Karpas-422 (cell line): ENCODE data around the gene SYTL3. TPM values are rescaled to one million over a fixed set of nuclear protein-coding genes. Genes with fewer than 3 reads are reported as not detected.

Source experiments
- DNase-seq: peaks from one replicate; pipeline ENCODE4 v3.0.0-alpha.2; 2015
- H2AFZ ChIP-seq: fragments of 200-600 bp; sonication (generic); 2 replicates; pipeline ENCODE4 v1.6.1; 2014; ENCODE audit warnings: antibody characterized with exemption, low read length, mixed read lengths
- H3K27ac ChIP-seq: fragments of 200-600 bp; sonication (generic); 2 replicates; pipeline ENCODE4 v1.5.1; 2014; ENCODE audit warnings: mild to moderate bottlenecking, low read length, moderate library complexity
- H3K27me3 ChIP-seq: fragments of 200-600 bp; sonication (generic); 2 replicates; pipeline ENCODE4 v1.6.1; 2014; ENCODE audit warnings: low read length, mixed read lengths
- H3K36me3 ChIP-seq: fragments of 200-600 bp; sonication (generic); 2 replicates; pipeline ENCODE4 v1.6.1; 2014; ENCODE audit warnings: low read length, mixed read lengths; ENCODE audit not compliant: insufficient read depth
- H3K4me1 ChIP-seq: fragments of 200-600 bp; sonication (generic); 2 replicates; pipeline ENCODE4 v1.6.1; 2014; ENCODE audit warnings: mild to moderate bottlenecking, low read length, mixed read lengths
- H3K4me2 ChIP-seq: fragments of 200-600 bp; sonication (generic); 2 replicates; pipeline ENCODE4 v1.6.1; 2014; ENCODE audit warnings: low read length, low read depth, mild to moderate bottlenecking; ENCODE audit not compliant: poor library complexity, severe bottlenecking
- H3K4me3 ChIP-seq: fragments of 200-600 bp; sonication (generic); 2 replicates; pipeline ENCODE4 v1.5.1; 2014; ENCODE audit warnings: mild to moderate bottlenecking, antibody characterized with exemption, low read length, mixed read lengths
- H3K79me2 ChIP-seq: fragments of 200-600 bp; sonication (generic); 2 replicates; pipeline ENCODE4 v1.6.1; 2014; ENCODE audit warnings: mild to moderate bottlenecking, low read length, mixed read lengths
- H3K9ac ChIP-seq: fragments of 200-600 bp; sonication (generic); 2 replicates; pipeline ENCODE4 v1.6.0; 2014; ENCODE audit warnings: low read length
- H3K9me2 ChIP-seq: fragments of 200-600 bp; sonication (generic), shearing (Covaris generic); replicated peaks from 2 replicates; pipeline ENCODE4 v1.6.0; 2014; ENCODE audit warnings: mild to moderate bottlenecking, low read length, moderate library complexity; ENCODE audit not compliant: insufficient read depth
- H3K9me3 ChIP-seq: fragments of 300-700, 200-600 bp; sonication (generic); 2 replicates; pipeline ENCODE4 v1.6.1; 2014; ENCODE audit warnings: low read length, mixed read lengths
- H4K20me1 ChIP-seq: fragments of 200-600 bp; sonication (generic); 2 replicates; pipeline ENCODE4 v1.6.1; 2014; ENCODE audit warnings: mild to moderate bottlenecking, antibody characterized with exemption, low read length, low read depth; ENCODE audit not compliant: insufficient read depth
- total RNA-seq: library from RNA; depleted of rRNA; stranded (reverse); fragments of >200 nt; shearing (Covaris generic); gene quantifications from 2 replicates; pipeline ENCODE4 v1.2.3, GENCODE V29; 2014; ENCODE audit warnings: low replicate concordance

SYTL3 gene
- total RNA-seq, 1 experiment from 2014 or later, result 0.41 TPM

DNA sequence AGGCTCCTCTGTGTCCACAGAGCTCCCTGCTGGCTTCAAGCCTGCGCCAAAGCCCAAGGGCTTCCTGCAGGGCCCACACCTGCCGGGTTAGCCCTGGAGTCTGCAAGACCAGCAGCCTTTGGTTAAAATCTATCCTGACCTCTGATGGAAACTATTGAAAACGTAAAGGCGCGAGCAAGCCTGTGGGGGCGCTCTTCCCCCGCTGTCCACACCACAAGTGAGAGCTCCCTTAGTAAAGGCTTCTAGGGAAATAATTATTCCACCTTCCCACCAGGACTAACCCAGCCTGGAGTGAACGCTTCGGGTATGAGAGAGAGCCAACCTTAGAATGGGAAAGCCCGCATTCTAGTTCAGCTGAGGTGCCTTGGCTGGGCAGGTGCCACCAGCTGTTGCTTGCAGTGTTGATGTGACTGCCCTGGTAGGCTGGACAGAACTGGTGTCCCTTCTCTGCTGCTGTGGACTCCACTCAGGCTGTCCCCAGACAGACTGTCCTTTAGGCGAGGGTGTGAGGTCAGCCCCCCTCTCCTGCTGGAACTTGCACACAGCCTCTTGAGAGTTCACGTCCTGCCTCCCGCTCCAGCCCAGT lies 68.7 kb downstream of the SYTL3 start:
- Histone ChIP-seq H3K27me3 (no peaks in the 10 kb centered on the region), H3K79me2 (no peaks in the 10 kb centered on the region), H4K20me1 (no peaks in the 10 kb centered on the region), H3K9me2 (no peaks in the 10 kb centered on the region), H3K4me3 (no peak overlapping the region), H2AFZ (no peak overlapping the region), H3K4me1 (peaks cover 24% of the 10 kb centered on the region), H3K9ac (no peak overlapping the region), H3K4me2 (no peak overlapping the region), H3K9me3 (no peaks in the 10 kb centered on the region), H3K27ac (no peak overlapping the region), H3K36me3 (no peaks in the 10 kb centered on the region)
- peak; percentile 75 for DNase-seq

DNA sequence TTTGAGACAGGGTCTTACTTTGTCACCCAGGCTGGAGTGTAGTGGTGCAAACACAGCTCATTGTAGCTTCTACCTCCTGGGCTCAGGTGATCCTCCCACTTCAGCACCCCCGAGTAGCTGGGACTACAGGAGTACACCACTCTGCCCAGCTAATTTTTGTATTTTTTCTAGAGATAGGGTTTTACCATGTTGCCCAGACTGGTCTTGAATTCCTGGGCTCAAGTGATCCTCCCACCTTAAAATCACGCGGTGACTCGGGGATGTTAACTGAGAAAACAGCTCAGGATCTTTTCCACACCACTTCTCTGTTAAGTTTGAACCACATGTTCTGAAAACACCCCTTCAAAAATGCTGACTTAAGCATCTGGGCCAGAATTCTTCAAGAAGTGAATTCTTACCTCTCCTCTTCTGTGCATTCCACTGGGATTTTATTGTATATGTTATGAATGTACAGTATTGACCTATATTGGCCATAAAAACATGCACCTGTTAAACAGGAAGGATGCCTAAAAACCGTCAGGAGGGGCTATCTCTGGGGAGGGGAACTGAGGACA lies 72.4 kb downstream of the SYTL3 start:
- H3K4me3 ChIP-seq, result no peak overlapping the region
- no peaks in the 10 kb centered on the region for H3K36me3 ChIP-seq
- H3K27me3 ChIP-seq, result no peaks in the 10 kb centered on the region
- no peaks in the 10 kb centered on the region for H4K20me1 ChIP-seq
- H3K4me1 ChIP-seq, result peaks cover 4% of the 10 kb centered on the region
- H3K4me2 ChIP-seq, result no peak overlapping the region
- H3K9ac ChIP-seq, result no peak overlapping the region
- no peak overlapping the region for H3K27ac ChIP-seq
- H3K9me3 ChIP-seq, result no peaks in the 10 kb centered on the region
- DNase-seq, result no peak
- no peaks in the 10 kb centered on the region for H3K9me2 ChIP-seq
- H2AFZ ChIP-seq, result no peak overlapping the region
- no peaks in the 10 kb centered on the region for H3K79me2 ChIP-seq

DNA sequence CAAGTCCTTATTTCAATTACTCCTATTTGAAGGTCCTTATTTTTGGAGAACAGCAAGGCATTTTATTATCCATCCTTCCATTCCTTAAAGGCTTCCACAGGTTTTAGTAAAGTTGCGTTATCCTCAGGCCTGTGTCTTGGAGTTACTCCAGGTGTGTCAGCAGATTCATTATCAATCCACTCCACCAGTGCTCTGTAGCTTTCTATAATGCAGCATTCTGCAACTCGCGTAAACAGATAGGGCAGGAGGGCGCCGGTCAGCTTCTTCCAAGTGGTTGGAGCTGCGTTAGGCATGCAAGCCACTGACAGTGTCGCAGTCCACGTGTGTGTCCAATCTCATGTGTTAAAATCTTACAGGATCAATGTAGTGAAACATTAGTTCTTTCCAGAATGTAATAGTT lies 75.8 kb downstream of the SYTL3 start:
- Histone ChIP-seq H3K4me3 (no peak overlapping the region), H3K27ac (no peak overlapping the region), H3K4me2 (no peak overlapping the region), H3K79me2 (no peaks in the 10 kb centered on the region), H4K20me1 (no peaks in the 10 kb centered on the region), H3K9me3 (no peaks in the 10 kb centered on the region), H3K9ac (no peak overlapping the region), H3K4me1 (no peaks in the 10 kb centered on the region), H3K36me3 (no peaks in the 10 kb centered on the region), H2AFZ (no peak overlapping the region), H3K9me2 (no peaks in the 10 kb centered on the region), H3K27me3 (no peaks in the 10 kb centered on the region)
- DNase-seq, result no peak

DNA sequence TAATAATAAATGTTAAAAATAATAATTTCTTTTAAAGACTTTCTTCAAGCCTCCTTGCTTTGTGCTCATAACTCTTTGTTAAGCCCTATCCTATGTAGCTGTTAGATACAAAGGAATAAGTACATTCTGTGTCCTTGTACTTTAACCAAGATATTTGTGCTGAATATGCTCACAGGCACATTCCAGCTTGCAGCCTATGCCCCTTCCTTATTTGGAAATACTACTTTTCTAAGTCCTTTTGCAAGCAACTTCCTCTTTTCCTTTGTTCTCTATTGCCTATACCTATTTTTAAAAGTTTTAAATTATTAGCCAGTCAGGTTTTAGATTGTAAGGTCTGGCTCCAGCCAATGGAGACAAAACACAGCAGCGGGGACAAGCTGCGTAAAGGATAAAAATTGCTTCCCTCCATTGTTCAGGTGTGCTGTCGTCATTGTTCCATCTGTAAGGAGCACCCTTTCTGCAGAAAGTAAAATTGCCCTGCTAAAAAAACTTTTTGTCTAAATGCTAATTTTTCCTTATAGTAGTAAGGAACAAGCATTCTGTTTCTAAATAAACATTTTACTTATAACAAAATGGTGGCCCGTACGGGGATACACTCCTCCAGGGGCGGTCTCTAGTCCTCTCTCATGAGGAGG lies 80.2 kb downstream of the SYTL3 start:
- Histone ChIP-seq H3K9me2 (no peaks in the 10 kb centered on the region), H3K4me1 (no peaks in the 10 kb centered on the region), H2AFZ (no peak overlapping the region), H3K79me2 (no peaks in the 10 kb centered on the region), H3K27ac (no peak overlapping the region), H3K4me2 (no peak overlapping the region), H3K9me3 (no peaks in the 10 kb centered on the region), H4K20me1 (no peaks in the 10 kb centered on the region), H3K4me3 (no peak overlapping the region), H3K36me3 (no peaks in the 10 kb centered on the region), H3K27me3 (no peaks in the 10 kb centered on the region), H3K9ac (no peak overlapping the region)
- no peak for DNase-seq

DNA sequence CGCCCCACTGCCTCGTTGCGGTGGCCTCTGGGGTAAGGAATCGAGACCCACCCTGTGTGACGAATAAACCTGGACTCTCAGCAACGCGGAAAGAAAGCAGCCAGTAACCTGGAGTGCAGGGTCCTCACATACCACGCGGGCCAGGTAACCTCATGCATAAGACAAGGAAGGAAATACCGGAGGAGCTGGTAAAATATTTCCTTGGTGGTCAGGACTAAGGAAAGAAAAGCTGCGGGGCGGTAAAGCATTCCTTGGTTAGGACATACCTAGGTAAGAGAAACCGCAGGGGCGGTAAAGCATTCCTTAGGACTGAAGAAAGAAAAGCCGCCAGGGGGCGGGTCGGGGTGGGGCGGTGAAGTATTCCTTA lies 80.7 kb downstream of the SYTL3 start:
- no peaks in the 10 kb centered on the region for H3K4me1 ChIP-seq
- H3K4me3 ChIP-seq, result no peak overlapping the region
- H3K9ac ChIP-seq, result no peak overlapping the region
- H3K9me3 ChIP-seq, result no peaks in the 10 kb centered on the region
- no peaks in the 10 kb centered on the region for H4K20me1 ChIP-seq
- H3K27me3 ChIP-seq, result no peaks in the 10 kb centered on the region
- DNase-seq, result no peak
- no peaks in the 10 kb centered on the region for H3K79me2 ChIP-seq
- H3K27ac ChIP-seq, result no peak overlapping the region
- H3K4me2 ChIP-seq, result no peak overlapping the region
- H3K36me3 ChIP-seq, result no peaks in the 10 kb centered on the region
- no peaks in the 10 kb centered on the region for H3K9me2 ChIP-seq
- no peak overlapping the region for H2AFZ ChIP-seq

DNA sequence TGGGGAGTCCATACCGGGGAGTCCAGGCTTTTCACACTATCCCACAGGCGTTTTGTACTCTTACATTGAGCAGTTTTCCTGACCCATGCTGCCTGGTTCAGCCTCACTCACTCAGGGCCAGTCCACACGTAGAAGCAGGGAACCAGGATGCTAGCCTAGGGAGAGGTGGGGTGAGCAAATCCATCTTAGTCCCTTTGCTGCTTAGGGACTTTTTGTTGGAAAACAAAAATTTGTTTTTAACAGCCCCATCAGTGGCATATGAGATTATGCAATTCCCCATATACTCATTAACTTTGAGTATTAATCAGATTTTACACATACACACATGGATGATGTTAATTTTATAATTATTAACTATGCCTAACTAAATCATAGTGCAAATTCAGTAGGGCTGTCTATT lies 85.2 kb downstream of the SYTL3 start:
- Histone ChIP-seq H3K4me2 (no peak overlapping the region), H3K79me2 (no peaks in the 10 kb centered on the region), H3K9ac (no peak overlapping the region), H3K4me1 (no peaks in the 10 kb centered on the region), H3K27ac (no peak overlapping the region), H3K36me3 (no peaks in the 10 kb centered on the region), H3K4me3 (no peak overlapping the region), H2AFZ (no peak overlapping the region), H3K9me3 (peaks cover 4% of the 10 kb centered on the region; the same call in 1 of the 2 replicates), H3K27me3 (no peaks in the 10 kb centered on the region), H4K20me1 (no peaks in the 10 kb centered on the region), H3K9me2 (no peaks in the 10 kb centered on the region)
- no peak for DNase-seq

DNA sequence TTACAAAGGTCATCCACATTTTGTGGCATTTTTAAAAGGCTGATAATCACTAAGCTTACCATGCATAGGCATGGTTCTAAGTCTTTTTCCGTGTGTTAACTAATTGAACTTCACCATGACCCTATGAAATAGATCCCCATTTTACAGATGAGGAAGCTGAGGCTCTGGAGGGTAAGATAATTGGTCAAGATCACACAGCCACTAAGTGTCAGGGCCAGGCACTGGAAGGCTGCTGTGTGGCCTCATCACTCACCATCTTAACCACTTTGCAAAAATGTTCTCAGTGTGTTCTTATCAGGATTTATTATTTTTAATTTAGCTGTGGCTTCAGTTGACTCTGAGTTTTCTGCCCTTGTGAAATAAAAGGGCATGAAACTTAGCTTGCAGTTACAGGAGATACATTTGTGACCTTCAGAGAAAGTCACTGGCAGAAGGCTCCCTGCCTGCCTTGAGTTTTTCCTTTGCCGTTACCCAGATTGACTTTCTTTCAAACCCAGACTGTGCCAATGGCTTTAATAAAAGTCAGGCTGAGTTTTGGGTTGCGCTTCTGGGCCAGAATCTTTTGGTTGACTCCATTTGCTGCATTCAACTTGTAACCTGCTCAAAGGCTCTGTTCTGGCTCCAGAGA lies 87.3 kb downstream of the SYTL3 start:
- no peak overlapping the region for H2AFZ ChIP-seq
- peaks cover 4% of the 10 kb centered on the region; the same call in 1 of the 2 replicates for H3K9me3 ChIP-seq
- no peaks in the 10 kb centered on the region for H4K20me1 ChIP-seq
- H3K27ac ChIP-seq, result no peak overlapping the region
- H3K4me3 ChIP-seq, result no peak overlapping the region
- H3K4me1 ChIP-seq, result no peaks in the 10 kb centered on the region
- no peak overlapping the region for H3K4me2 ChIP-seq
- H3K9ac ChIP-seq, result no peak overlapping the region
- H3K9me2 ChIP-seq, result no peaks in the 10 kb centered on the region
- H3K27me3 ChIP-seq, result no peaks in the 10 kb centered on the region
- no peaks in the 10 kb centered on the region for H3K79me2 ChIP-seq
- H3K36me3 ChIP-seq, result no peaks in the 10 kb centered on the region
- DNase-seq, result no peak

DNA sequence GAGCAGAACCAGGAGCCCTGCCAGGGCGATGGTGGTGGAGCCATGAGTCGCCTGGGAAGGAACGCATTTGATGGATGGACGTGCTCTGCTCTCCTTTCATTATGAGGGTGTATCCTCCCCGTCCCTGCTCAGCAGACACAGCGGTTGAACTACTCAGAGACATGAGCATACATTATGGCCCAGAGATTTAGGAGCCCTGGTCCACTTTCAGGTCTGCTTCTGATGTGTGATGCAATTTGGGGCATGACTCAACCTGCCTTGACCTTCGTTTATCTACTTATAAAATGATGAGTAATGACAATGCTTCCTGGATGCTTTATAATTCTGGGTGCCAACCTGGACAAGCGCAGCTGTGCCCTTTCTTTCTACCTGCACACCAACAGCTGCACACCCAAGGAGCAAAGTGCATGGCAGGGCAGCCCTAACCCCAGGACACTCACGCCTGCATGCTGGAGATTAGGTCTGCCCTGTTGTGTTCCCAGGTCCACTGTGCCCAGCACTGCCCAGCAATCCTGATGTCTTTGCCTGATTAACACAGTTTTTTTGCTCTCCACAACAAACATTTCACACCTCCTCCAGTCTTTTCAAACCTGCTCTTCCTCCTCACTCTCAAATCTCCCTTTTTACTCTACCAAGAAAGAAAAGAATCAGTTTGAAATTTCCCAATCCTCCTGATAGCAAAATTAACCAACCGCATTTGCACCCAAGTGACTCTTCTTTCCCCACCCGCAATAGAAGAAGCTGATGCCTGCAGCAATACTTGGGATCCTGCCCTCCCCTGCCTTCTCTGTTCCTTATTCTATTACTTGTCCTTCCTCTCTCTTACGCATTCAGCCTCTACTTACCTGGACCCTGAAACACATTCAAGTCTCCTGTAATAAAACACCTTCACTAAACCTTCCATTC lies 88.1 kb downstream of the SYTL3 start:
- no peak overlapping the region for H3K4me3 ChIP-seq
- no peak overlapping the region for H2AFZ ChIP-seq
- no peaks in the 10 kb centered on the region for H3K79me2 ChIP-seq
- H3K9me3 ChIP-seq, result peaks cover 4% of the 10 kb centered on the region; the same call in 1 of the 2 replicates
- no peaks in the 10 kb centered on the region for H3K9me2 ChIP-seq
- H3K9ac ChIP-seq, result no peak overlapping the region
- H3K36me3 ChIP-seq, result no peaks in the 10 kb centered on the region
- no peaks in the 10 kb centered on the region for H4K20me1 ChIP-seq
- H3K27me3 ChIP-seq, result no peaks in the 10 kb centered on the region
- H3K4me1 ChIP-seq, result no peaks in the 10 kb centered on the region
- H3K27ac ChIP-seq, result no peak overlapping the region
- no peak for DNase-seq
- H3K4me2 ChIP-seq, result no peak overlapping the region
